Sigmoid colon (tissue), 7 donors: ENCODE measurements around the gene ENGASE. TPM values are rescaled to one million over a fixed set of nuclear protein-coding genes. Genes with fewer than 3 reads are reported as not detected.
A peak's percentile ranks its signal among the peaks of the same experiment; 100 is the strongest.

ENCODE experiments used
- DNase-seq: peaks from one replicate; pipeline ENCODE4 v3.0.0-alpha.2; 2019
- H3K27ac ChIP-seq, 4 donors: fragments of 200-600 bp; sonication (generic); one replicate each; pipeline ENCODE4 v1.5.1; 2016 to 2019; ENCODE audit warnings: mild to moderate bottlenecking in 1 of 4
- H3K27me3 ChIP-seq, 3 donors: fragments of 200-600 bp; sonication (generic); one replicate each; pipeline ENCODE4 v1.5.1; 2019; ENCODE audit warnings: mild to moderate bottlenecking in 1 of 3
- H3K36me3 ChIP-seq, 4 donors: fragments of 200-600 bp; sonication (generic); one replicate each; pipeline ENCODE4 v1.5.1; 2016 to 2019
- H3K4me1 ChIP-seq, 4 donors: fragments of 200-600 bp; sonication (generic); one replicate each; pipeline ENCODE4 v1.5.1; 2017 to 2019
- H3K4me3 ChIP-seq, 4 donors: fragments of 200-600 bp; sonication (generic); one replicate each; pipeline ENCODE4 v1.5.1; 2017 to 2019; ENCODE audit warnings: mild to moderate bottlenecking in 2 of 4, moderate library complexity in 1 of 4
- H3K9me3 ChIP-seq, 4 donors: fragments of 200-600 bp in 3 of 4; sonication (generic) in 3 of 4; one replicate each; pipeline versions ENCODE4 v1.5.1 to v1.6.1; 2013 to 2019
- EP300 ChIP-seq, 4 donors: sonication (generic); formaldehyde crosslinking; IDR thresholded peaks; one replicate each; pipeline ENCODE4 v1.6.1; 2017; ENCODE audit warnings: antibody characterized with exemption in 4 of 4
- POLR2A ChIP-seq, 2 donors: fragments of 450-650 bp; IDR thresholded peaks; one replicate each; pipeline ENCODE4 v1.6.1; 2016; ENCODE audit warnings: antibody characterized with exemption in 2 of 2, mild to moderate bottlenecking in 2 of 2, moderate library complexity in 2 of 2
- POLR2AphosphoS5 ChIP-seq, 4 donors: sonication (generic); formaldehyde crosslinking; IDR thresholded peaks; one replicate each; pipeline ENCODE4 v1.6.1; 2017; ENCODE audit warnings: antibody characterized with exemption in 4 of 4
- WGBS, 2 donors: extraction: QIAGEN DNeasy Blood & Tissue Kit; methylation state at CpG; one replicate each; pipeline ENCODE4 v1.1.7; 2013; 5-methylcytosine and 5-hydroxymethylcytosine counted together
- intact Hi-C: fragments of 100-400 bp; cut with DNase I; formaldehyde crosslinking; loops from one replicate; pipeline ENCODE4 v1.15.1; 2023
- polyA plus RNA-seq, 3 donors: library from polyadenylated mRNA; stranded (reverse); fragments of 200-250 nt; gene quantifications; one replicate each; pipeline ENCODE4 v1.2.3, GENCODE V29; 2013
- total RNA-seq, 4 donors: library from RNA; depleted of rRNA; stranded (reverse); fragments of >200 nt; gene quantifications; one replicate each; pipeline ENCODE4 v1.1.0, GENCODE V29; 2016
- TF ChIP-seq, protein P1 (sequence below), 4 experiments: fragments of 450-650 bp in 3 of 4; fragments of 200-600 bp in 1 of 4; IDR thresholded peaks; one replicate each; pipeline ENCODE4 v1.5.1; 2016 to 2019; ENCODE audit warnings: antibody characterized with exemption in 4 of 4, mild to moderate bottlenecking in 3 of 4, moderate library complexity in 2 of 4
- donor health status: healthy with polysubstance abuse.
- donor health status: Bipolar disorder and iron deficiency.
- donor health status: healthy.

The ENGASE gene
- total and polyA plus RNA-seq, 7 donors, result 7.2 to 55.9 (median 14.3) TPM

DNA sequence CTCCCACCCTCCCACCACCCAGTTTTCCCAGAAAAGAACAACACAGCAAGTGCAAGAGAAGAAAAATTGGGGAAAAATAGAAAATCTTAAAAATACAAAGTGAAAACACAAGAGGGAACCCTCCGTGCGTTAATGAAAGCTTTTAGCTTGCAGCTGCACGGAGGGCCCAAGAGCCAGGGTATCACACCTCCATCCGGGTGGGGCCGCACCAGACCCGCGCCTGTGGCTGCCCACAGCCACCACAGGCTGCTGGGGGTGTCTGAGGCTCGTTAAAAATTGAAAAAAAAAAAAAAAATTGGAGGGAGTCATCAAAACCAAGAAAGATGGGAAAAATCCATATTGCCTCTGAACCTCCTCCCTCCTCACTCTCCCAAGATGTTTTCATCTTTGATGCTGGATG is 18.6 kb downstream of the ENGASE start:
- Histone ChIP-seq H3K27me3 (peaks cover 0 to 16% (median 0%) of the 10 kb centered on the region in 3 donors), H3K9me3 (no peaks in the 10 kb centered on the region), H3K27ac (no peak overlapping the region), H3K4me1 (peaks cover 0 to 32% (median 21%) of the 10 kb centered on the region in 4 donors), H3K4me3 (no peak overlapping the region), H3K36me3 (peaks cover 0 to 22% (median 0%) of the 10 kb centered on the region in 4 donors)
- intact Hi-C loops, result no loop called here
- TF ChIP-seq POLR2AphosphoS5 (IDR thresholded peaks at IDR 0.05) (no peak), EP300 (IDR thresholded peaks at IDR 0.05) (no peak), POLR2A (IDR thresholded peaks at IDR 0.05) (no peak)
- TF ChIP-seq, protein P1, sequence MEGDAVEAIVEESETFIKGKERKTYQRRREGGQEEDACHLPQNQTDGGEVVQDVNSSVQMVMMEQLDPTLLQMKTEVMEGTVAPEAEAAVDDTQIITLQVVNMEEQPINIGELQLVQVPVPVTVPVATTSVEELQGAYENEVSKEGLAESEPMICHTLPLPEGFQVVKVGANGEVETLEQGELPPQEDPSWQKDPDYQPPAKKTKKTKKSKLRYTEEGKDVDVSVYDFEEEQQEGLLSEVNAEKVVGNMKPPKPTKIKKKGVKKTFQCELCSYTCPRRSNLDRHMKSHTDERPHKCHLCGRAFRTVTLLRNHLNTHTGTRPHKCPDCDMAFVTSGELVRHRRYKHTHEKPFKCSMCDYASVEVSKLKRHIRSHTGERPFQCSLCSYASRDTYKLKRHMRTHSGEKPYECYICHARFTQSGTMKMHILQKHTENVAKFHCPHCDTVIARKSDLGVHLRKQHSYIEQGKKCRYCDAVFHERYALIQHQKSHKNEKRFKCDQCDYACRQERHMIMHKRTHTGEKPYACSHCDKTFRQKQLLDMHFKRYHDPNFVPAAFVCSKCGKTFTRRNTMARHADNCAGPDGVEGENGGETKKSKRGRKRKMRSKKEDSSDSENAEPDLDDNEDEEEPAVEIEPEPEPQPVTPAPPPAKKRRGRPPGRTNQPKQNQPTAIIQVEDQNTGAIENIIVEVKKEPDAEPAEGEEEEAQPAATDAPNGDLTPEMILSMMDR (IDR thresholded peaks at IDR 0.05), result no peak
- WGBS, 2 donors, result 35 to 44% methylated on average over 8 of the region's 8 CpGs
- DNase-seq, result no peak

DNA sequence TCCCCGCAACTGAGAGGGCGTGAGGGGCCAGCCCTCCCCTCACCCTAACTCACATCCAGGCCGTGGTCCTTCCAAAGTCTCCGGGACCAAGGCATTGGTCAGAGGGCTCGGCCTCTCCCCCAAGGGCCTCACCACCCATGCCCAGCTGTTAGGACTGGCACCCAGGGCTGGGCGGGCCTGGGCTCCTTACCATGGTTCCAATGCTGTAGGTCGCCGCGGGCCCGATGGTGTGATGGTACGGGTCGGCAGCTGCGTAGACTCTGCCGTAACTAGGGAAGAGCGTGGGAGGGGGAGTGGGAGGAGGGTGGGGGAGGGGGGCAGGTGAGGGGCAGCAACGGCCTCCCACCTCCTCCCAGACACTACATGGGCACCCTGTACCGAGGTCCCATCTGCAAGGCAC is 19.6 kb downstream of the ENGASE start:
- Histone ChIP-seq H3K27me3 (peaks cover 0 to 23% (median 0%) of the 10 kb centered on the region in 3 donors), H3K4me3 (no peak overlapping the region), H3K4me1 (peaks cover 0 to 40% (median 24%) of the 10 kb centered on the region in 4 donors), H3K9me3 (no peaks in the 10 kb centered on the region), H3K36me3 (peaks cover 0 to 22% (median 0%) of the 10 kb centered on the region in 4 donors), H3K27ac (no peak overlapping the region)
- DNase-seq, result no peak
- TF ChIP-seq, protein P1 (IDR thresholded peaks at IDR 0.05), result no peak
- TF ChIP-seq EP300 (IDR thresholded peaks at IDR 0.05), result no peak
- no peak for TF ChIP-seq POLR2AphosphoS5 (IDR thresholded peaks at IDR 0.05)
- TF ChIP-seq POLR2A (IDR thresholded peaks at IDR 0.05), result no peak
- WGBS, 2 donors, result 80 to 89% methylated on average over 17 of the region's 17 CpGs
- intact Hi-C loops, result no loop called here

DNA sequence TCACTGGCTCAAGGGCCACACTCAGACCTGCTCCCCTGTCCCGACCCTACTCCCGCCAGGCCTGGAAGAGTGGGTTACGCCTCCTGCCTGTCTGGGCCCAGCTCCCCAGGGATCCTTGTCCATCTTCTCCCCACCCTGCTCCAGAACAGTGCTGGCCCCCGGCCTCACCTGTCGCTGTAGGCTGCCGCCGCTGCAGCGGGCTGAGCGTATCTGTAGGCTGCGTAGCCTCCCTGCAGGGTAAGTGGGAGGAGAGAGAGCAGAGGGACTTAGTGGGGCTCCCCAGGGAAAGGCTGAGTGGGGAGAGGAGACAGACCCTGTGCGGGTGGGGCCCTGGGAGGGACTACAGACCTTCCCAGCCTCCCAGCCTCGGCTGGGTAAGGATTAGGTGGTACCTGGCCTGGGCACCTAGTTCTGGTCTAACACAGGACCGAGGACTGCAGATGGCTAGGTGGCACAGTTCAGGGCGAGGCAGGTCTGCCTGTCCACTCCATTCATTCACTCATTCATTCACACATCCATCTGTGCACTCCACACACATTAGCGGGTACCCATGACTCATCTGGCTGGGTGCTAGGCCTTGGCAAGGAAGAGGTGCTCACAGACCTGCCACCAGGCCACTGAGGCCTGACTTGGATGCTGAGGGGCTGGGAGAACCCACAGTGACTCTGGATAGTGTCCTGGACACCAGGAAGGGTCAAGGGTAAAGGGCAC is 20.9 kb downstream of the ENGASE start:
- TF ChIP-seq, protein P1 (IDR thresholded peaks at IDR 0.05), result no peak
- TF ChIP-seq POLR2AphosphoS5 (IDR thresholded peaks at IDR 0.05), result no peak
- whole genome bisulfite sequencing, 2 donors, result 83 to 91% methylated on average over 15 of the region's 15 CpGs
- Histone ChIP-seq H3K36me3 (peaks cover 0 to 32% (median 0%) of the 10 kb centered on the region in 4 donors), H3K4me3 (no peak overlapping the region), H3K4me1 (peaks cover 0 to 35% (median 22%) of the 10 kb centered on the region in 4 donors), H3K27ac (peak overlapping the region in 1 of 4 donors; percentile 0), H3K9me3 (no peaks in the 10 kb centered on the region), H3K27me3 (peaks cover 0 to 26% (median 0%) of the 10 kb centered on the region in 3 donors)
- intact Hi-C loops, result no loop called here
- DNase-seq, result no peak

DNA sequence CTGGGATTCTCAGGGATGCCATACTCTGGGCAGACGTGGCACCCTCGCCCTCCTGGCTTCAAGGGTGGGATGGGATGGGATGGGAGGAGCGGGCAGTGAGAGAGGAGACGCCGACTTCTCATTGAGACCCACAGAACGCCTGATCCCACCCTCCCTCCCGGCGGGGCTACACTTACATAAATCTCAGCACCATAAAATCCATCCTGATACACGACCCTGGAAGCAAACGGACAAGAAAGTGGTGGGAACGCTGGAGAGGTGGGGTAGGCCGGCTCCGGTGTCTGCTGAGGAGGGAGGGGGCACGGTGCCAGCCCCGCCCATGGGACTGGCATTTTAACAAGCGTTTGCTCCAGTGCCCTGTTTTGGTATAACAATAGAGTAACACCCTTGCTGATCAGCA is 21.9 kb downstream of the ENGASE start:
- Histone ChIP-seq H3K36me3 (peaks cover 0 to 41% (median 2%) of the 10 kb centered on the region in 4 donors), H3K27ac (peak overlapping the region in 1 of 4 donors; percentile 33), H3K4me1 (peaks cover 0 to 25% (median 20%) of the 10 kb centered on the region in 4 donors), H3K4me3 (no peak overlapping the region), H3K9me3 (no peaks in the 10 kb centered on the region), H3K27me3 (peaks cover 0 to 34% (median 0%) of the 10 kb centered on the region in 3 donors)
- WGBS, 2 donors, result 20 to 47% methylated on average over 16 of the region's 16 CpGs
- TF ChIP-seq EP300 (IDR thresholded peaks at IDR 0.05), result no peak
- TF ChIP-seq, protein P1 (IDR thresholded peaks at IDR 0.05), result no peak
- no peak for TF ChIP-seq POLR2A (IDR thresholded peaks at IDR 0.05)
- TF ChIP-seq POLR2AphosphoS5 (IDR thresholded peaks at IDR 0.05), result no peak
- intact Hi-C loops, result no loop called here
- no peak for DNase-seq
